ENCODE data around the gene ROBO1.

- TF ChIP-seq CTCF (conservative IDR thresholded peaks at IDR 0.05; ENCODE audit: low read depth, low read length), result no peak
- TF ChIP-seq EZH2phosphoT487 (IDR thresholded peaks at IDR 0.05; ENCODE audit: borderline replicate concordance, low read length), result no peak
Measured at GRCh38 chr3:78725703-78726246, 1042.0 kb downstream of the ROBO1 start.

All from PC-3 (cell line).